ENCODE results near the gene ACOT11. TPM values are rescaled to one million over a fixed set of nuclear protein-coding genes. Genes with fewer than 3 reads are reported as not detected.

The ACOT11 gene
- total and polyA plus RNA-seq, 2 experiments from 2014 or later, result 23.8 to 33.4 TPM

- TF ChIP-seq CTCF (IDR thresholded peaks at IDR 0.05; ENCODE audit: low read depth, low read length), result no peak
- H3K27me3 ChIP-seq, result no peaks in the 10 kb centered on the region
- no peak overlapping the region for H3K27ac ChIP-seq
- no peak overlapping the region for H3K4me3 ChIP-seq
- no peaks in the 10 kb centered on the region for H3K9me3 ChIP-seq (ENCODE audit: low read depth)
- no peaks in the 10 kb centered on the region for H3K36me3 ChIP-seq
- DNase-seq (ENCODE audit: low read depth in 1 of 2, low spot score in 1 of 2), result no peak
- no peaks in the 10 kb centered on the region for H3K4me1 ChIP-seq (ENCODE audit: low read depth)
These were observed 16.5 kb downstream of the ACOT11 start for GRCh38 chr1:54564312-54565112.

- no peaks in the 10 kb centered on the region for H3K4me1 ChIP-seq (ENCODE audit: low read depth)
- H3K27me3 ChIP-seq, result no peaks in the 10 kb centered on the region
- TF ChIP-seq CTCF (IDR thresholded peaks at IDR 0.05; ENCODE audit: low read depth, low read length), result no peak
- no peak for DNase-seq (ENCODE audit: low read depth in 1 of 2, low spot score in 1 of 2)
- no peaks in the 10 kb centered on the region for H3K36me3 ChIP-seq
- no peak overlapping the region for H3K4me3 ChIP-seq
- no peak overlapping the region for H3K27ac ChIP-seq
- H3K9me3 ChIP-seq (ENCODE audit: low read depth), result no peaks in the 10 kb centered on the region
These were observed 17.1 kb downstream of the ACOT11 start for GRCh38 chr1:54565113-54565501.

- no peak for DNase-seq (ENCODE audit: low read depth in 1 of 2, low spot score in 1 of 2)
- H3K36me3 ChIP-seq, result no peaks in the 10 kb centered on the region
- H3K27ac ChIP-seq, result no peak overlapping the region
- H3K9me3 ChIP-seq (ENCODE audit: low read depth), result no peaks in the 10 kb centered on the region
- no peaks in the 10 kb centered on the region for H3K27me3 ChIP-seq
- peaks cover 4% of the 10 kb centered on the region for H3K4me1 ChIP-seq (ENCODE audit: low read depth)
- no peak for TF ChIP-seq CTCF (IDR thresholded peaks at IDR 0.05; ENCODE audit: low read depth, low read length)
- no peak overlapping the region for H3K4me3 ChIP-seq
These were observed 18.6 kb downstream of the ACOT11 start for GRCh38 chr1:54566438-54567141.

GRCh38 chr1:54567961-54568360 is 19.9 kb downstream of the ACOT11 start:
- Histone ChIP-seq H3K36me3 (no peaks in the 10 kb centered on the region), H3K4me1 (ENCODE audit: low read depth) (peaks cover 13% of the 10 kb centered on the region), H3K4me3 (no peak overlapping the region), H3K27me3 (no peaks in the 10 kb centered on the region), H3K27ac (no peak overlapping the region), H3K9me3 (ENCODE audit: low read depth) (no peaks in the 10 kb centered on the region)
- no peak for TF ChIP-seq CTCF (IDR thresholded peaks at IDR 0.05; ENCODE audit: low read depth, low read length)
- peak in 1 of 2 donors; percentile 73 for DNase-seq (ENCODE audit: low read depth in 1 of 2, low spot score in 1 of 2)

- H3K27ac ChIP-seq, result peak overlapping the region; percentile 33
- TF ChIP-seq CTCF (IDR thresholded peaks at IDR 0.05; ENCODE audit: low read depth, low read length), result no peak
These were observed 21.3 kb downstream of the ACOT11 start for GRCh38 chr1:54569339-54569738.

More at GRCh38 chr1:54569339-54569738, 21.3 kb downstream of the ACOT11 start:
- Histone ChIP-seq H3K9me3 (ENCODE audit: low read depth) (no peaks in the 10 kb centered on the region), H3K4me3 (no peak overlapping the region), H3K36me3 (no peaks in the 10 kb centered on the region), H3K27me3 (no peaks in the 10 kb centered on the region), H3K4me1 (ENCODE audit: low read depth) (peaks cover 13% of the 10 kb centered on the region)
- DNase-seq (ENCODE audit: low read depth in 1 of 2, low spot score in 1 of 2), result peak in 1 of 2 donors; percentile 49
